Measurements from ENCODE around the gene PDE4D. TPM values are rescaled to one million over a fixed set of nuclear protein-coding genes. Genes with fewer than 3 reads are reported as not detected.

PDE4D gene
- total RNA-seq, 4 donors from 2014 or later = 35.0 to 121 (median 63.4) TPM

DNA sequence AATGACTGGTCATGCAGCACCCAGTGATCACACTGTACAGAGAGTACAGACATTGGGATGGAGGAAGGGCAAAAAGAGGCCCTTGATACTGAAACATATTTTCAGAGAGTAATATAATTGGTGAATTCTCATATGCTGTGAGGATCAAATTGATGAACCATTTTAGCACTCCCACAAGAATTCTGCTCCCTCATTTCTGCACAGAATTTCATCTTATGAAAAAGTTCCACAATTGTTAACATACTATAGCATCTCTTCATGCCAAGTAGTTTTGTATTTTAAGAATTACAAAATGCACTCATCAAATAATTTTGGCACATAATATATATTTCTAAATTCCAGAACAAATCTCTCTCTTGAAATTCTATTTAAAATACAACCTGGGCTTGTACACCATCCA, 351.2 kb downstream of the PDE4D start:
- Histone ChIP-seq H3K4me3 (no peak overlapping the region), H3K36me3 (no peaks in the 10 kb centered on the region), H3K27me3 (no peaks in the 10 kb centered on the region), H3K9me3 (no peaks in the 10 kb centered on the region), H3K4me1 (peaks cover 0 to 27% (median 6%) of the 10 kb centered on the region in 3 donors), H3K27ac (no peak overlapping the region)
- ATAC-seq = no peak
- no peak for TF ChIP-seq EP300 (IDR thresholded peaks at IDR 0.05)

DNA sequence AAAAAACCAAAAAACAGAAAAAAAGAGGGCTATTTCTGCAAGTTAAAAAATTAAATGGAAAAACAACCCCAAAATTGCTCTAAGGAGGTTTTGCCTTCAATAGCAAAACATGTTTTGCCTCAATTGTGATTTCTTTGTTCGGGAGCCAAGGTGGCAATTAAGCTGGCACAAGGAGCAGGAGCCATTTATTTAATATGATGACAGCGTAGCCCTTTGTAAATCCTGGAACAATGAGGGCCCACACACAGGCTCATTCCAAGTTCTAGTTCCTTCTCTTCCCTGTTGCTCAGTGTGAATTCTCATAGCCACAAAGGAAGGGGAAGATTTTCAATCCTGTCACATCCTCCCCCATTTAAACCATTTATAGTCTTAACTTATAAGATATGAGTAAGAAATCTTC, 353.2 kb downstream of the PDE4D start:
- no peak for TF ChIP-seq POLR2AphosphoS5 (IDR thresholded peaks at IDR 0.05)
- no peak for TF ChIP-seq POLR2A (IDR thresholded peaks at IDR 0.05)
- TF ChIP-seq EP300 (IDR thresholded peaks at IDR 0.05) = no peak
- TF ChIP-seq, protein P1, sequence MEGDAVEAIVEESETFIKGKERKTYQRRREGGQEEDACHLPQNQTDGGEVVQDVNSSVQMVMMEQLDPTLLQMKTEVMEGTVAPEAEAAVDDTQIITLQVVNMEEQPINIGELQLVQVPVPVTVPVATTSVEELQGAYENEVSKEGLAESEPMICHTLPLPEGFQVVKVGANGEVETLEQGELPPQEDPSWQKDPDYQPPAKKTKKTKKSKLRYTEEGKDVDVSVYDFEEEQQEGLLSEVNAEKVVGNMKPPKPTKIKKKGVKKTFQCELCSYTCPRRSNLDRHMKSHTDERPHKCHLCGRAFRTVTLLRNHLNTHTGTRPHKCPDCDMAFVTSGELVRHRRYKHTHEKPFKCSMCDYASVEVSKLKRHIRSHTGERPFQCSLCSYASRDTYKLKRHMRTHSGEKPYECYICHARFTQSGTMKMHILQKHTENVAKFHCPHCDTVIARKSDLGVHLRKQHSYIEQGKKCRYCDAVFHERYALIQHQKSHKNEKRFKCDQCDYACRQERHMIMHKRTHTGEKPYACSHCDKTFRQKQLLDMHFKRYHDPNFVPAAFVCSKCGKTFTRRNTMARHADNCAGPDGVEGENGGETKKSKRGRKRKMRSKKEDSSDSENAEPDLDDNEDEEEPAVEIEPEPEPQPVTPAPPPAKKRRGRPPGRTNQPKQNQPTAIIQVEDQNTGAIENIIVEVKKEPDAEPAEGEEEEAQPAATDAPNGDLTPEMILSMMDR (IDR thresholded peaks at IDR 0.05) = no peak
- no peak for ATAC-seq
- Histone ChIP-seq H3K4me3 (no peak overlapping the region), H3K27me3 (no peaks in the 10 kb centered on the region), H3K36me3 (no peaks in the 10 kb centered on the region), H3K27ac (no peak overlapping the region), H3K4me1 (peaks cover 0 to 27% (median 6%) of the 10 kb centered on the region in 3 donors), H3K9me3 (no peaks in the 10 kb centered on the region)
- 49 to 62% methylated on average over 2 of the region's 2 CpGs for WGBS, 2 donors (ENCODE audit: low coverage in 1 of 2)

DNA sequence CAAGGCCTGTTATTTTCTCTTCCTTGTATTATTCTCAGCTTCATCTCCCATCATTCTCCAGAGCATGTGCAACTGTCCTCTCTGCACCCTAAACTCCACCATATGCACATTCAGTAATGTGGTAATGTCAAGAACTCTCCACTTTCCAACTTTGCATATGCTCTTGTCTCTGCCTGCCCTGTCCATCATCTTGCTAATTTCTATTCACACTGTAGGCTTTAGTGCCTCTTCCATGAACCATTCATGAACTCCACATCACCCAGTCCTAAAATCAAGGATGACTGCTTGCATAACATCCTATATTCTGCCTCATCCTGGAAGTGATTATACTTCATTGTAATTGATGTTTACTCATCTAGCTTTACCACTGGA, 354.8 kb downstream of the PDE4D start:
- no peak overlapping the region for H3K27ac ChIP-seq
- H3K4me1 ChIP-seq = peaks cover 0 to 21% (median 5%) of the 10 kb centered on the region in 3 donors
- ATAC-seq = no peak

DNA sequence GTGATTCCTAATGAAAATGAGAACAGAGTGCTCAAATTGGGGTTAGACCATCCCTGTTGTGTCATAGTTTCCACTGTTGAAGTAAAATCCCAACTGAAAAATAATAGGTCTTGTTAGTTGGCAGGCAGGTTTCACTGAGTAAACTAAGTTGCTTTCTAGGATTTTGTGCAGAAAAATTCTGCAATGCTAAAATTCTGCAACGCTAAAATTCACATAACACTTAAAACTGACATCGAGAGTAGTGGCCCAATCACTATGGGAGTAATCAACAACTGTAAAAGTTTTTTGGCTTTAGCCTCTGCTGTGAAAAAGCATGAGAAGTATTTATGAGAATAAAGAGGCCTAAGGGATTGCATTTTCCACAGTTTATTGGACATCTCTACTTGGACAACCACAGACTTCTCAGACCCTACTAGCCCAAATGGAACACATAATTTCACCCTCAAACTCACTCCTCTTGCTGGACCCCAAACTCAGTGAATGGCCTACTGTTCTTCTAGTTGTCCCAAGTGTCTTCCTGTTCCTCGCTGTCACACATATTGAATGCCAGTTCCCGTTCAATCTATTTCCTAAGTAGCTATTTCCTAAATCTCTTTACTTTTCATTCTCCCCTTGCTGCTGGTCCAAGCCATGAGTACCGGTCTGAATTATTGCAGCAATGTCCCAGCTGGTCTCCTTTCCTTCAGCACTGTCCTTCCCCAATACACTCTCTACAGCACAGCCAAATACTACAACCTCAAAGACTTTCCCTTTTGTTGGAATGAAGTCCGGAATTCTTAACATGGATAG, 355.4 kb downstream of the PDE4D start:
- 60 to 65% methylated on average over 5 to 6 of the region's 6 CpGs for WGBS, 2 donors (ENCODE audit: low coverage in 1 of 2)
- Histone ChIP-seq H3K27ac (no peak overlapping the region), H3K27me3 (no peaks in the 10 kb centered on the region), H3K36me3 (no peaks in the 10 kb centered on the region), H3K4me3 (no peak overlapping the region), H3K9me3 (no peaks in the 10 kb centered on the region), H3K4me1 (peaks cover 0 to 15% (median 0%) of the 10 kb centered on the region in 3 donors)
- TF ChIP-seq EP300 (IDR thresholded peaks at IDR 0.05) (no peak), POLR2A (IDR thresholded peaks at IDR 0.05) (no peak), POLR2AphosphoS5 (IDR thresholded peaks at IDR 0.05) (no peak)
- TF ChIP-seq, protein P1 (IDR thresholded peaks at IDR 0.05) = no peak
- ATAC-seq = no peak

More for the DNA sequence above, 354.8 kb downstream of the PDE4D start:
- H3K27me3 ChIP-seq = no peaks in the 10 kb centered on the region
- H3K9me3 ChIP-seq = no peaks in the 10 kb centered on the region
- no peaks in the 10 kb centered on the region for H3K36me3 ChIP-seq
- TF ChIP-seq POLR2A (IDR thresholded peaks at IDR 0.05) (no peak), EP300 (IDR thresholded peaks at IDR 0.05) (no peak), POLR2AphosphoS5 (IDR thresholded peaks at IDR 0.05) (no peak)
- TF ChIP-seq, protein P1 (IDR thresholded peaks at IDR 0.05) = no peak
- no peak overlapping the region for H3K4me3 ChIP-seq

DNA sequence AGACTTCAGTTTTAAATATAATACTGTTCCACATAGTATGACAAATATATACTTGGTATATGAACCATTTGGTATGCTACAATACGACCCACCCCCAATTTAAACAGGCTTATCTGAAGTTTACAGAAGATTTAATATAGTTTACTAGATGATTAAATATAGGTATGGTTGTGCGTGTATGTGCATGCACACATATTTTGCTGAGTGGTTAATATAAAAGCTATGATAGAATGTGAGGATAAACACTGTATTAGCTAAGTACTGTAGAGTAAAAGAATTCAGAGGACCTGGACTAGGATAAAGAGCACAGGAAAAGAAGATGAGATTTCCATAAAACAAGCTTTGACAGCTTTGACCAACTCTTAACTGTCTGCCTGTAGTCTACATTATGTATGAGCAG, 356.7 kb downstream of the PDE4D start:
- Histone ChIP-seq H3K36me3 (no peaks in the 10 kb centered on the region), H3K9me3 (no peaks in the 10 kb centered on the region), H3K4me3 (no peak overlapping the region), H3K27ac (no peak overlapping the region), H3K27me3 (no peaks in the 10 kb centered on the region), H3K4me1 (peaks cover 0 to 7% (median 0%) of the 10 kb centered on the region in 3 donors)
- WGBS, 2 donors (ENCODE audit: low coverage in 1 of 2) = 66 to 77% methylated on average over 2 of the region's 2 CpGs
- TF ChIP-seq POLR2AphosphoS5 (IDR thresholded peaks at IDR 0.05) = no peak
- no peak for ATAC-seq

DNA sequence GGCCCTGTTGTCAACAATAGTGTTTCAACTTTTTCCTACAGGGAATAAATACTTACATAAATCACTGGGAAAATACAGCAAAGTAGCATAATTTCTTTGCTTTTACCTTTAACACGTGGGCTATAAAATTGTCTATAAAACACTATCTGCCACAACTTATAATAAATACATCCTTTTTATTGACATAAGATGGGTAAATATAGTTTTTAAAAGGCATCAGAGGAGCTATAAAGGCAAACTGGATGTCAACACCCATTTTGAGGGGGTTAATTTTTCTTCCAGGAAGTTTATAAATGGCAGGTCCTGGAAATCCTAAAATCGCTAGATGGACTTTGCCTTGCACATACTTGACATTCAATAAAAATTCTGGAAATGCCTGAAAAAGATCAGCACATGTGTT, 358.0 kb downstream of the PDE4D start:
- ATAC-seq = no peak
- peaks cover 0 to 6% (median 0%) of the 10 kb centered on the region in 3 donors for H3K4me1 ChIP-seq
- TF ChIP-seq, protein P1 (IDR thresholded peaks at IDR 0.05) = no peak
- no peak for TF ChIP-seq POLR2A (IDR thresholded peaks at IDR 0.05)
- TF ChIP-seq POLR2AphosphoS5 (IDR thresholded peaks at IDR 0.05) = no peak
- no peak for TF ChIP-seq EP300 (IDR thresholded peaks at IDR 0.05)
- WGBS, 2 donors (ENCODE audit: low coverage in 1 of 2) = 75 to 91% methylated on average over 2 of the region's 2 CpGs
- H3K36me3 ChIP-seq = no peaks in the 10 kb centered on the region
- H3K4me3 ChIP-seq = no peak overlapping the region
- H3K27me3 ChIP-seq = no peaks in the 10 kb centered on the region
- no peak overlapping the region for H3K27ac ChIP-seq
- no peaks in the 10 kb centered on the region for H3K9me3 ChIP-seq
